GM21786 (cell line): ENCODE measurements around the gene COL25A1.
A peak's percentile ranks its signal among the peaks of the same experiment; 100 is the strongest.
"Not testable (repeated sequence)": the region's sequence is repeated elsewhere in the genome, so short reads cannot be mapped to it uniquely, and the experiment has no call there.

Experiments
- ATAC-seq: cut with Tn5 transposase; IDR thresholded peaks from one replicate; pipeline ENCODE4 v1.9.1; 2021; ENCODE audit not compliant: unreplicated experiment

COL25A1 gene

DNA sequence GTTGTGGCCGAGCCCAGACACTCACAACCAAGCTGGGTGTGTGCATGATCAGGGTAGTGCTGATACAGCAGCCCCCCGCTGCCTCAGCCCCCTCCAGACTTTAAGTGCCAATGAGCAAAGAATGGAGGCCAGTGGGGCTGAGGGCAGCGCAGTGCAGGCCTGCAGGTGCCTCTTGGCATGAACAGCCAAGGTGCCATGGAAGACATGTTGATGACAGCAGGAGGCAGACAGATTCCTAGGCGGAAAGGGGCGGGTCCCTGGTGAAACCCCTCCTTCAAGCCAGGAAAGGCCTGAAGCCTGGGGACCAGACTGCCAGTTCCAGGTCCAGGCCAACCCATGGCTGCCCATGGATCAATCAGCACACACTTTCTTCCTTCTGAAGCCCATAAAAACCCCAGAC is 286.3 kb downstream of the COL25A1 start:
- no peak for ATAC-seq

DNA sequence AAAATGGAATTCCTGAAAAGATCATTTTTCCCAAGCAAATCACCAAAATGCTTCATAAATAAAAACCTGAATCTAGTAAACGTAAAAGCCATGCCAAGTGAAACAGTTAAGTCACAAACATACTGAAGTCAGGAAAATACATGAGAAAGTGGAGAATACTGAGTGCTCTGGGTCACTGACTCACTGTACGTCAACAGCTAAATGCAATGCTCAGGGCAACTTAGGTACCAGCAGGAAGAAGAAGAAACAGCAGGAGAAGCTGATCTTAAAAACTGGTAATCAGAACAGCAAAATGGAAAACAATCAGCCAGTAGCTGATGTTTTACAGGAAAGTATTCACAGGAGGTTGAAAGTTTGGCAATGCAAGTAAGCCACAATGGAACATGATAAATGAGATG is 287.0 kb downstream of the COL25A1 start:
- no peak for ATAC-seq

DNA sequence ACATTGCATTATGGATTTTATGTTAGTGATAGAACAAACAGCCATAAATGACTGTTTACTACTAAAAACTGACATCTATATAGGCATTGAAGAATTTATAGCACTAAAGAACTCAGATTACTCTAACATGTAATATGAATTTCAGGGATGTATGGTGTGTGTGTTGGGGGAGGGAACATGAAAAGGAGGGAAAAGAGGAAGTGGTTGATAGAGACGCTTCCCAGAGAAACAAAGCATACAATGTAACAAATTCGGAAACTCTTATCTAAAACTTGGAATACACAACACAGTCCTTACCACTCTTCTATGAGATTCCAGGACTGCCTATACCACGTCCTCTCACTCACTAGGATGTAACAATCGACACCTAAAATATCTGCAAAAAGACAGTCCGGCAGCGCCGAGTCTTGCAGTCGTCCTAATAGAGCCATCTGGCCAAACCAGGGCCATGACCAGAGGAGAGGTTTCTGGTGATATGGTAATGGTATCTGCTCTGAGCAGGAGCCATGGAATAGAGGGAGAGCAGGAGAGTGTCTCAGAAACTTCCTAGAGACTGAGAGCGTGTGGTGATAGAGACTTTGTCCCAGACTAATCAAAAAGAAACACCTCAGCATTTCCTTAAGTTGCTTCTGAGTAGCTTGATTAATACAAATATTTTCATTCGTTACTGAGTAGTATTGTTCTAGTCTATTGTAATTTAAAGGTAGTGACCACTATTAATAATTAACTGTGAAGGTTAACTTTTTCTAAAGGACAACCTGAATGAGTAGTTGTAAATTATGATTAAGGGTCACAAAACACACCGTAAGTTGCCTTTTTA is 287.7 kb downstream of the COL25A1 start:
- no peak for ATAC-seq

DNA sequence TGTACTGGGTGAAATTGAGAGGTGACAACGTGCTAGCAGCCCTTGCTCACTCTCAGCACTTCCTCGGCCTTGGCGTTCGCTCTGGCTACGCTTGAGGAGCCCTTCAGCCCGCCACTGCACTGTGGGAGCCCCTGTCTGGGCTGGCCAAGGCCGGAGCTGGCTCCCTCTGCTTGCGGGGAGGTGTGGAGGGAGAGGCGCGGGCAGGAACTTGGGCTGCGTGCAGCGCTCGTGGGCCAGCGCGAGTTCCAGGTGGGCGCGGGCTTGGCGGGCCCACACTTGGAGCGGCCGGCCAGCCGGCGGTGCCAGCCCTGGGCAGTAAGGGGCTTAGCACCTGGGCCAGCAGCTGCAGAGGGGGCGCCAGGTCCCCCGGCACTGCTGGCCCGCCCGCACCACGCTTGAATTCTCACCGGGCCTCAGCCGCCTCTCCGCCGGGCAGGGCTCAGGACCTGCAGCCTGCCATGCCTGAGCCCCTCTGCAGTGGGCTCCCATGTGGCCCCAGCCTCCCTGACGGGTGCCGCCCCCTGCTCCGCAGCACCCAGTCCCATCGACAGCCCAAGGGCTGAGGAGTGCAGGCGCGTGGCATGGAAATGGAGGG is 290.1 kb downstream of the COL25A1 start:
- ATAC-seq = no peak

DNA sequence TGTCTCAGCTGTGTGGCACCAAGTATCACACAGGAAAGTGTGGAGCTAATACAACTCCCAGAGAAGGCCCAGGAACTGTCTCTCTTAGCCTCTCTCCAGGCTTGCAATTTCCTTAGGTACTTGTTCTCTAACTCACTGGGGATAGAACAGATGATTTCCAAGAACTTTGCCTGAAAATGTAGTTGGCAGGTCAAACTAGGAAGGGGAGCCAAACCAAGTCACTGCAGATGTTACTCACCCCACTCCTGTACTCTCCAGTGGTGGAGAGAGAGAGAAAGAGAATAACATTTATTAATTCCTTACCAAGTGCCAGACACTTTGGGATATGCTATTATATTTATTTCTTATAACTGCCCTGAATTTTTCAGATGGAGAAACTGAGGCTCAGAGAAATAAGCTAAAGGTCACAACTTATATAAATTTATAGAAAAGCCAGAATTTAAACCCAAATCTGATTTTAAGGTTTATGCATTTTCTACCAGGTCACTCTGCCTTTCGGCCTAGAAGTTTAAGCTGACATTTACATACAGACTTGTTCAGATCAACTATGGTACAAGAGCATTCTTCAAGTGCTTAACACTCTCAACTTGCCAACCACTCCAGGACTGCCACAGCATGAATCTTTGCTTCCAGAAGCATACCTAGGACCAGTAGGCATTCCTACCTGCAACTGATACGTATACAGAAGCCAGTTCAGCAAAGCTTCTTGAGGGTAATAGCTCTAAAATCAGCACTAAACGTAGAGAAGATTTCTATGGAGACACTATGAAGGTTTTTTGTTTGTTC is 291.0 kb downstream of the COL25A1 start:
- no peak for ATAC-seq

DNA sequence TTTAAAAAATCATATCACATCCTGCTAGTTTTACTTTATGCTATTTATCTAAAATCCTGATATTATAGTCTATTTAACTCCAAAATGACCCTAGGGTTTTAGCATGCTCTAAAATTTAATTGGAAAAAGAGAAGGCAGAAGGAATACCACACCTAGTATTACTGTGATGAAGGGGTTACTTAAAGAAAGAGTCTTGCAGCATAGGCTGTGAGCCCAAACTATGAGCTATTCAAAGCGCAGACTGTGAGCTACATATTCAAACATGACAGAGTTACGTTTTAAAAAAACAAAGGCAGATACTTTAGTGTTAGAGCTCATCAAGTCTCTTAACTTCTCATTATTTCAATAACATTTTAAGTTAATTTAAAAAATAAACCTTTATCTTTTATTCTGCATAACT is 291.9 kb downstream of the COL25A1 start:
- ATAC-seq = no peak

DNA sequence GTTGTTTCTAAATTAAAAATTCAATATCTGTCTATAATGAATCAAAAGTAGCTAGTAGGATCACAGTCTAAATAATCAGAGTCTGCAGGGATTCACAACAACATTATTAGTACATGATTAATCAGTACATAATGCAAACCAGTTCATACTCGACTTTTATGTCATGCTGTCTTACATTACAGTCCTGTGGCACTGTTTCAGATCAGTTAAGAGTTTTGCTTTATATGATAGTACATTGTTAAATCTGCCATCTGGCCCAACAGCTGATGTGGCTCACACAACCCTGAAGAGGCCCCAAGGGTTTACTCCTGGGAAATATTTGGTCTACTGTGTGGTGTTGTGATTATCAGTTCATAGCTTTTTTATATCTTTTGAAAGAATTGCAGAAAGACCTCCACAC is 292.5 kb downstream of the COL25A1 start:
- ATAC-seq = no peak

DNA sequence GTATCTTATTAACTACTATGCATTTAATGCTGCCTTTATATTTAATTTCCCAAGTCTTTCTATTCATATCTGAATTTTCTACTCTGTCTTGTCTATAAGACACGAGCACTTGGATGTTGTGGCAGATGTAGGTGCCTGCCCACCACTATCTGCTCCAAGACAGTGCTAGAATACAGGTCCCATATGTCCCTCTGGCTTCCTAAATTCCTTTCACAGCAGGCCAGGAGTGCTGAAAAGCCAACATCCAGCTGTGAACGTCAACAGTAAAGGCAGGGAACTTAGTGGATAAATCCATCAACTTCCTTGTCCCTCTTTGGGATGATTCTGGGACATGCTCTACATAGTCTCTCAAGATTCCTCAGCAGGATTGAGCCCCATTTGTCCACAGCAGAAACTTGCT is 294.5 kb downstream of the COL25A1 start:
- ATAC-seq = no peak

DNA sequence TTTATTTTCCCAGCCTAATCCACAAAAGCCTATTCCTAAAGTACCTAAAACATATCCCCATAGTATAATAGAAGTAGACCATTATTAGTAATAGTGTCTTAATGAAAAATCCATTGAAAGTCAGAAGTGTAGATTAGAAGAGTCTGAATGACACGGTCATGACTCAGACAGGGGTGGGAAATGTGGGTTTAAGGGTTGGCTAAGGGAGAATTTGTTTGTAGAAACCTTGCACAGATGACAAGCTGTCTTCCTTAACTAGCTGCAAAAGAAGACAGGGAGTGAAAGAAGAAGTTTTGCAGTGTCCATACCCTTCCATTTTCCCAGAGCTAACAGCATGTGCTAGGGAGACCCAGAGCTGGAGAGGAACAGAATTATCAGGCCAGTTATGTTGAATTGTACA is 296.9 kb downstream of the COL25A1 start:
- no peak for ATAC-seq

DNA sequence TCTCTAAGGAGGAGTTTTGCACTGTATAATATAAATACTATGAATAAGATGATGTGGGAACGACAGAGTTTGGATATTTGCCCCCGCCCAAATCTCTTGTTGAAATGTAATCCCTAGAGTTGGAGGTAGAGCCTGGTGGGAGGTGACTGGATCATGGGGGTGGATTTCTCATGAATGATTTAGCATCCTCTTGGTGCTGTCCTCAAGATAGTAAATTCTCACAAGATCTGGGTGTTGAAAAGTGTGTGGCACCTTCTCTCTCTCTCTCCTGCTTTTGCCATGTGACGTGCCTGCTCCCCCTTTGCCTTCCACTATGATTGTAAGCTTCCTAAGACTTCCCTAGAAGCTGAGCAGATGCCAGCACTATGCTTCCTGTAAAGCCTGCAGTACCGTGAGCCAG is 298.0 kb downstream of the COL25A1 start:
- no peak for ATAC-seq

DNA sequence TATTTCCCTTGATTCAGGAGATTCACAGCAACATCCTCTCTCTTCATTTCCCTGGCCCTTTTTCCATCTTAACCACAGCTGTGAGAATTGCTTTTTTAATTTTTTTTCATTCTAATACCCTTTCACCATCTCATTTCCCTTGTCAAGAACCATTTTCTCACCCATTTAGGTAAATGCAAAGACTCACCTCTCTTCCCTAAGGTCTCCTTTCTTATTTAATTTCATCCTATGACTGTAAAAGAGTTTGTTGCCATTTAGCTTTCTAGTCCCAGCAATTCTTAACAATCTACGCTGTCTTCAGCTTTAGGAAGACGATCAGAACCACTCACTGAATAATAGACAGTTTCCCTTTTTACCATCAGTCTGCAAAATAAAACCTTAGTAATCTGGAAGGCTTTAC is 298.5 kb downstream of the COL25A1 start:
- no peak for ATAC-seq

DNA sequence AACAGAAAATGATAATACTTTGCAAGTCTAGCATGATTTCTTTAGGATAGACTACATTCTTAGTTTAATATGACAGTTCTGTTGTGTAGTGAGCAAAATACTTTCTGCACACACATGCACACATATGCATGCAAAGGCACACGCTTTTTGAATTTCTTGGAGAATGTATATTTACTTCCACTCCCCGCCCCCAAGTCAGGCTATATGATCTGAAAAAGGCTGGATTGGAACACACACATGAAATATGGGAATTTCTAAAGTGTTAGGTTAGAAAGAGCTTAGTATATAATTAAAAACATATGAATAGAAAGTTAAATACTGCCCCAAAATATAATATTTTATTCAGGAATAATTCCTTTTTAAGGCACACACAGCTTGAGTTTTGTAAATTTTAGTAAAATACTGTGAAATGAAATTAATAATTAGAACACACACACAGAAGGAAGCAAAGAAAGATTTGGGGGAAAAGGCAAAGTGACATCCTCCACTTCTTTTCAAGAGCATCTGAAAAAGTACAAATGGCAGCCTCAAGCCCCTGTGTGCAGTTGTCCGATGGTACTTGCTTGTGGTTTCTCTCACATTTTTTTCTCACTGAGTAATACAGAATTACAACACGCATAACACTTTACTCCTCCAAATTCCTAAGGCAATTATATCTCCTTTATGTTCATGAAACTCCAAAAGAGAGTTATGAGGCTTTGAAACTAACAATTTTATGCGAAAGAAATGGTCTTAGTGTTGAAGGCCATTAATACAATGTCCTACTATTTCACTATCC is 310.7 kb downstream of the COL25A1 start:
- no peak for ATAC-seq

DNA sequence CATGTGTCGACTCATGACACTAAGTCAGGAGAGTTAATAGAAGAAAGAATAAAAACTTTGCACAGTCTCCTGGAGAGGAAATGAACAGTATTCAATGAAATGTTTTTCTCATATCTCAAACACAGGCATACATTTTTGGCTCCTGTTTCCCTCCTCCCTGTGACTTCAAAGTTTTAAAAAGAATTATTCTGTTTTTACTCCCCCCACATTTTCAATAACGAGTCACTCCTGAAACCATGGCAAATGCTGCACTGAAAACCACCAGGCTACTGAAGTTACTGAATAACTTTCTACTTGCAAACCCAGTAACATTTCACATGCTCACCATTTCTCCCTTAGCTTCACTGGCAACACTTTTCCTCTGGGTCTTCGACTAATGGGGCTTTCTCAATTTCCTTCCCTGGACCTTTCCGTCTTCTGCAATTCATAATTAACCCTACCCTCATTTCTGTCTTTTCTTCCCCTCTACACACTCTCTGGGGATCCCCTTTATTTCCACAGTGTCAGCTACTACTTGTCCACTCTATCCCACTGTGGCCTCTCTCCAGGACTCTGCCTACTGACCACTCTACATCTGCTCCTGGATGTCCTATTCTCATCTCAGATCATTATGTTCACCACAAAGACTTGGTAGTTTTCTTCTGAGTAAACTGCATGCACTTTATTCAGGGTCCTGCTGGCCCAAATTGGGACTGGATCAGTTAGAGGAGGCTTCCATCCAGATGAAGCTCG is 313.8 kb downstream of the COL25A1 start:
- ATAC-seq = peak; percentile 71

DNA sequence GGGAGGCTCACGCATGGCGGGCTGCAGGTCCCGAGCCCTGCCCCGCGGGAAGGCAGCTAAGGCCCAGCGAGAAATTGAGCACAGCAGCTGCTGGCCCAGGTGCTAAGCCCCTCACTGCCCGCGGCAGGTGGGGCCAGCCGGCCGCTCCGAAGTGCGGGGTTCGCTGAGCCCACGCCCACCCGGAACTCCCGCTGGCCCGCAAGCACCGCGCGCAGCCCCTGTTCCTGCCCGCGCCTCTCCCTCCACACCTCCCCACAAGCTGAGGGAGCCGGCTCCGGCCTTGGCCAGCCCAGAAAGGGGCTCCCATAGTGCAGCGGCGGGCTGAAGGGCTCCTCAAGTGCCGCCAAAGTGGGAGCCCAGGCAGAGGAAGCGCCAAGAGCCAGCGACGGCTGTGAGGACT is 318.0 kb downstream of the COL25A1 start:
- ATAC-seq = not testable (repeated sequence)

DNA sequence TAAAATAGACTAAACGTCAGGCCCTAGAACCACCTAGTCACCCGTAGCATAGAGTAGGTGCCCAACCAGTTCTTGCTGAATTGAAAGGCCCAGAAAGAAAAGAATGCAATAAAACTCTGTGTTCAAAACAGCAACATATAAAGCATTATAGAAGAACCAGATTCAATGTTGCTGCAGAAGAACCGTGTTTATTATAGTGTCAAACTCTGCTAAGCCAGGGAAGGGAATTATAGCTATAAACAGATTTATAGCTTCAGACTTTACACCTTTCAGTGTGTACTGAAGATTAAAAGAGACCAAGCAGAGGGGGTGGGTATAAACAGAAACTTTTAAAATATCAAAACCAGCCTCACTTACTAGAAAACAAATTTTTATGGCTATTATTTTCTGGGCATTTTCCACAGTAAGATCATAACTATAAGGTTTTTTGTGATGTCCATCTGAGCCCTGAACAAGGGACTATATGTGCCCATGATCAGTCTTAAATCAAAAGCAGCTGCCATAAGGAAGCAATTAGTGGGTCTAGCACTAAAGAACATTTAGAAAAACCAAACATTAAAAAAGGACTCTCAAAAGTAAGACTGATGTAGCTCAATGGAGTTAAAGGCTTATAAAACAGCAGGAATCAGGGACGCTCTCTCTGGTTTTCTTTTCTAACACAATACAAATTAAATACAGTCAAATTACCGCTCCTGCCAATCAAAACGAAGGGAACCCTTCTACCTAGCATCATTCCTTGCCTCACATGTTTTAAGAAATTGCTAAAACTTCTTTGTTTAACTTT is 319.9 kb downstream of the COL25A1 start:
- ATAC-seq = no peak

DNA sequence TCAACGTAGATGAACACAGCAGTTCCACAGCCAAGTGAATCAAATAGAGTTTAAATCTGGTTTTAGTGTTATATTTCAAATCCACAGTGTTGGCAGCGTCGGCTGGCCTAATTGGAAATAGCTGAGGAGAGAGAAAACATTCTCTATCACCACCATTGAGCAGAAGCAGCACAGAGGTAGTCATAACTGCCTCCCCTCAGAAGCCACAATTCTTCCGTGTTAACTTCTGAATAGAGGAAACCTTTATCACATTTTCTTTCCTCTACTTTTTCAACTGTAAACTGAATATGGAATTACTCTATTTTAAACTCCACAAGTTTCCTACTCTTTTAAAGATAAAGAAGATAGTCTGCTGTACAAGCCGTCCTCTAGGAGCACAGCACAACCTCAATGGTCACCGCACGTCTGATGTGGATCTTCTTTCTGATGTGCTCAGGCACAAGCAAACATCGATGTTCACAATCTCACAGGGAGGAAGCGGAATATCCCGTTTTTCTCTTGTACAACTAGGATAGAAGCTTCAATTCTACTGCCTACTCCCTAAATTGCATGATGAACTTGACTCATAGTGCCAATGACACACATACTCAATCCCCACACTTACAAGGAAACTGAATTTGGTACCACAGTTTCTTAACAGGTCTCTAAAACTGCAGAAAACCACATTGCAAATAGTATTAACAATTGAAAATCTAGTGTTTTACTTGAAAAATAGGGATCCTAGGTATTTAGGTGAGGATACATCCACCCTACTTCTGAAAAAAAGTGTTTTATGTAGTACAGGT is 321.8 kb downstream of the COL25A1 start:
- no peak for ATAC-seq

DNA sequence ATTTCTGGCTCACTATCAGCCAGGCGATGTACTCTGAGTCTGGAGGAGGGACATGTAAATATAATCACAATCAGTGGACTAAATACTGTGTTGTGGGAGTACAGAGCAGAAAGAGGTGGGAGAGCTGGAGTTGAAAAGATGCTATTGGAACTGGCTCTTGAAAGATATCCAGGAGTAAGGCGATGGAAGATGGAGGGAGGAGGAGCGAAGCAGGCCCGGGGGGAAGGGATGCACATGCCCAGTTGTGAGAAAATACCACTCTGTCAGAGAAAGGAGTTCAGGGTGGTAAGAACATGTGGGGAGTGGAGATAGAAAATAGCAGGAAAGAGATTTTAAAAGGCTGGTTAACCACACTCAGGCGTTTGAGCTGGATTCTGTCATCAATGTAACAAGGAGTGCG is 322.7 kb downstream of the COL25A1 start:
- ATAC-seq = no peak

DNA sequence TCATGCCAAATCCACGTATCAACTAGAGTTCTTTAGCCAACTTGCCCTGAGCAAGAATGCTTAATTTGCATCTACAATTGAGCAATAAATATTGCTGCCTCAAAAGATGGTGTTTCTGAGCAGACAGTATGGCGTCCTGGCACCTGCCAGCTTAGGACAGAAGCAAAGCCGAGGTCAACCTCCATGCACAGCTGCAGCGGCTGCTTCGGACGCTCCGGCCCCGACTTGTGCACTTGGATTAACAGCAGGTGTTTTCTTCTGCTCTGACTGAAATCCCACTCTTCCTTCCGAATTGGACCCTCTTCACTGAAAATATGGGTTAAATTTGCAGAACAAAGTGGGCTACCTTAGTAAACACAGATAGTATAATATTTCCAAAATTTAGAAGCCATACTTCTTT is 324.4 kb downstream of the COL25A1 start:
- ATAC-seq = no peak
